Left ventricle myocardium superior (tissue), 1 donor: Measurements from ENCODE around the gene GNPTAB. TPM values are rescaled to one million over a fixed set of nuclear protein-coding genes. Genes with fewer than 3 reads are reported as not detected.

Experiments used
- ATAC-seq: fragments of 200-7000 bp; cut with Tn5 transposase; one replicate; pipeline ENCODE4 v1.9.1; 2020; ENCODE audit warnings: mild to moderate bottlenecking, moderate library complexity
- DNase-seq: peaks from one replicate; pipeline ENCODE4 v3.0.0-alpha.2; 2020
- intact Hi-C: fragments of 100-400 bp; cut with micrococcal nuclease; formaldehyde crosslinking; loops from one replicate; pipeline ENCODE4 v1.11.0; 2022
- total RNA-seq: library from RNA; stranded (reverse); fragmentation: NEBNext Ultra II Directional; extraction: Animal tissue kit (Norgen Biotek cat#: 25700); gene quantifications from one replicate; pipeline ENCODE4 v1.2.1, GENCODE V29; 2021
- donor health status: DM: no; HTN: yes; CAD: no; lungs with severe emphysema.

Gene GNPTAB
- total RNA-seq, 1 donor from 2014 or later, result 47.8 TPM

GRCh38 chr12:101713059-101713682 lies 117.6 kb downstream of the GNPTAB start:
- intact Hi-C loops, result no loop called here
- ATAC-seq (peak; percentile 92), DNase-seq (peak; percentile 44)

GRCh38 chr12:101710288-101710687 lies 120.5 kb downstream of the GNPTAB start:
- ATAC-seq (no peak), DNase-seq (no peak)
- intact Hi-C loops, result no loop called here

GRCh38 chr12:101707131-101707782 lies 123.5 kb downstream of the GNPTAB start:
- no peak for DNase-seq
- intact Hi-C loops, result no loop called here
- ATAC-seq, result peak; percentile 59

- ATAC-seq, result no peak
- no peak for DNase-seq
- intact Hi-C loops, result no loop called here
Observed at GRCh38 chr12:101706403-101706802, 124.4 kb downstream of the GNPTAB start.

GRCh38 chr12:101703487-101703886 lies 127.3 kb downstream of the GNPTAB start:
- no peak for DNase-seq
- intact Hi-C loops, result no loop called here
- ATAC-seq, result no peak

- DNase-seq (no peak), ATAC-seq (no peak)
- intact Hi-C loops, result no loop called here
Observed at GRCh38 chr12:101700299-101700820, 130.4 kb downstream of the GNPTAB start.

- DNase-seq, result no peak
Observed at GRCh38 chr12:101698800-101699347, 131.9 kb downstream of the GNPTAB start.

GRCh38 chr12:101697930-101698799 lies 132.6 kb downstream of the GNPTAB start:
- DNase-seq (peak; percentile 79), ATAC-seq (peak; percentile 51)
- intact Hi-C loops, result no loop called here

More at GRCh38 chr12:101698800-101699347, 131.9 kb downstream of the GNPTAB start:
- intact Hi-C loops, result no loop called here
- peak; percentile 14 for ATAC-seq

GRCh38 chr12:101697197-101697929 lies 133.4 kb downstream of the GNPTAB start, which contains the start of gene CHPT1:
TSS of gene CHPT1 (plus strand) at chr12:101697640. CDS start at chr12:101697862, 222 bp downstream.
- DNase-seq (peak; percentile 89), ATAC-seq (peak; percentile 77)
- intact Hi-C loops, result no loop called here

- DNase-seq (peak; percentile 79), ATAC-seq (peak; percentile 85)
- intact Hi-C loops, result no loop called here
Observed at GRCh38 chr12:101696251-101697196, 134.2 kb downstream of the GNPTAB start.

GRCh38 chr12:101695706-101696105 lies 135.1 kb downstream of the GNPTAB start:
- DNase-seq (no peak), ATAC-seq (no peak)
- intact Hi-C loops, result no loop called here

Other genes starting within 250 kb of the GNPTAB start
- 3.9 TPM for gene MYBPC1, start 236.0 kb downstream of the GNPTAB start, total RNA-seq
- gene CHPT1, start 133.3 kb downstream of the GNPTAB start, total RNA-seq, result 120 TPM
- not detected for gene SYCP3, start 91.5 kb downstream of the GNPTAB start, total RNA-seq
- 6.2 TPM for gene DRAM1, start 46.6 kb upstream of the GNPTAB start, total RNA-seq
- gene WASHC3, start 231.0 kb upstream of the GNPTAB start, total RNA-seq, result 31.2 TPM